ENCODE results near the gene GM2A. TPM values are rescaled to one million over a fixed set of nuclear protein-coding genes. Genes with fewer than 3 reads are reported as not detected.

GM2A gene
- total and polyA plus RNA-seq, 2 of the 13 experiments (the other 11 are each of a cell fraction or from before 2014, with no cell fraction given), result 14.6 to 29.6 TPM

DNA sequence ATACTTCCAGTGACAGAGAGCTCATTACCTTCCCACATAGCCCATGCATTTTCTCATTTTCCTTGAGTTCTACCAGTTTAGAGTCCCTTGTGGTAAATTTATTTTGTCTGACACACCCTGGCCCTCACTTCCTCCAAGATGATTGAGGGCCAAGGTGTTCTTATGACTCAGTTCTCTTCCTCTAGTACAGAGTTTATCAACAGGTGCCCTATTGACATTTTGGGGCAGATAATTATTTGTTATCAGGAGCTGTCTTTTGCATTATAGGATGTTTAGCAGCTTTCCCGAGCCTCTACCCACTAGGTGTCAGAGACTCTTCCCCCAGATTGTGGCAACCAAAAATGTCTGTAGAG lies 43.5 kb downstream of the GM2A start (continued):
- TF ChIP-seq, protein P1, sequence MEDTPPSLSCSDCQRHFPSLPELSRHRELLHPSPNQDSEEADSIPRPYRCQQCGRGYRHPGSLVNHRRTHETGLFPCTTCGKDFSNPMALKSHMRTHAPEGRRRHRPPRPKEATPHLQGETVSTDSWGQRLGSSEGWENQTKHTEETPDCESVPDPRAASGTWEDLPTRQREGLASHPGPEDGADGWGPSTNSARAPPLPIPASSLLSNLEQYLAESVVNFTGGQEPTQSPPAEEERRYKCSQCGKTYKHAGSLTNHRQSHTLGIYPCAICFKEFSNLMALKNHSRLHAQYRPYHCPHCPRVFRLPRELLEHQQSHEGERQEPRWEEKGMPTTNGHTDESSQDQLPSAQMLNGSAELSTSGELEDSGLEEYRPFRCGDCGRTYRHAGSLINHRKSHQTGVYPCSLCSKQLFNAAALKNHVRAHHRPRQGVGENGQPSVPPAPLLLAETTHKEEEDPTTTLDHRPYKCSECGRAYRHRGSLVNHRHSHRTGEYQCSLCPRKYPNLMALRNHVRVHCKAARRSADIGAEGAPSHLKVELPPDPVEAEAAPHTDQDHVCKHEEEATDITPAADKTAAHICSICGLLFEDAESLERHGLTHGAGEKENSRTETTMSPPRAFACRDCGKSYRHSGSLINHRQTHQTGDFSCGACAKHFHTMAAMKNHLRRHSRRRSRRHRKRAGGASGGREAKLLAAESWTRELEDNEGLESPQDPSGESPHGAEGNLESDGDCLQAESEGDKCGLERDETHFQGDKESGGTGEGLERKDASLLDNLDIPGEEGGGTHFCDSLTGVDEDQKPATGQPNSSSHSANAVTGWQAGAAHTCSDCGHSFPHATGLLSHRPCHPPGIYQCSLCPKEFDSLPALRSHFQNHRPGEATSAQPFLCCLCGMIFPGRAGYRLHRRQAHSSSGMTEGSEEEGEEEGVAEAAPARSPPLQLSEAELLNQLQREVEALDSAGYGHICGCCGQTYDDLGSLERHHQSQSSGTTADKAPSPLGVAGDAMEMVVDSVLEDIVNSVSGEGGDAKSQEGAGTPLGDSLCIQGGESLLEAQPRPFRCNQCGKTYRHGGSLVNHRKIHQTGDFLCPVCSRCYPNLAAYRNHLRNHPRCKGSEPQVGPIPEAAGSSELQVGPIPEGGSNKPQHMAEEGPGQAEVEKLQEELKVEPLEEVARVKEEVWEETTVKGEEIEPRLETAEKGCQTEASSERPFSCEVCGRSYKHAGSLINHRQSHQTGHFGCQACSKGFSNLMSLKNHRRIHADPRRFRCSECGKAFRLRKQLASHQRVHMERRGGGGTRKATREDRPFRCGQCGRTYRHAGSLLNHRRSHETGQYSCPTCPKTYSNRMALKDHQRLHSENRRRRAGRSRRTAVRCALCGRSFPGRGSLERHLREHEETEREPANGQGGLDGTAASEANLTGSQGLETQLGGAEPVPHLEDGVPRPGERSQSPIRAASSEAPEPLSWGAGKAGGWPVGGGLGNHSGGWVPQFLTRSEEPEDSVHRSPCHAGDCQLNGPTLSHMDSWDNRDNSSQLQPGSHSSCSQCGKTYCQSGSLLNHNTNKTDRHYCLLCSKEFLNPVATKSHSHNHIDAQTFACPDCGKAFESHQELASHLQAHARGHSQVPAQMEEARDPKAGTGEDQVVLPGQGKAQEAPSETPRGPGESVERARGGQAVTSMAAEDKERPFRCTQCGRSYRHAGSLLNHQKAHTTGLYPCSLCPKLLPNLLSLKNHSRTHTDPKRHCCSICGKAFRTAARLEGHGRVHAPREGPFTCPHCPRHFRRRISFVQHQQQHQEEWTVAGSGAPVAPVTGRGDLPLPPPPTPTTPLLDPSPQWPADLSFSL (CRISPR knock-in tag; IDR thresholded peaks at IDR 0.05), result no peak
- TF ChIP-seq ZNF607 (CRISPR knock-in tag; IDR thresholded peaks at IDR 0.05; ENCODE audit: borderline replicate concordance) (no peak), NR2F2 (IDR thresholded peaks at IDR 0.05; ENCODE audit: borderline replicate concordance, low read depth) (no peak)

DNA sequence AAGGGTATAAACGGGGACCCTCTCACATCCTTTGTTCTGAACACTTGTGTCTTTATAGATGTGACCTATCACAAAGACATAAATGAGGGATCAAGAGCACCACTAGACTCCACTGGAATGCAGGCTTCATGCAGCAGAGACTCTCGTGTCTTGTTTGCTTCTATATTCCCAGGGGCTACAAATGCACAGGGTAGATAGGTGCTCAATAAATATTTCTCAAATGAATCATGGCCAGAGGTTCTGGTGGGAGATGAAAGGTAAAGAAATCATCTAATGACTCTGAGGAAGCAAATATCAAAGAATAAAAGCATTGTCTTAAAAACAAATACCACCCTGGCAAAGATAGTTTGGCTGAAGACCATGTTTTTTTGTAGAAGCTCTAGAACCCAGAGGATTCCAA lies 44.0 kb downstream of the GM2A start:
- Histone ChIP-seq H3K9me3 (ENCODE audit: low read length) (no peaks in the 10 kb centered on the region), H3K4me3 (replicated peaks in 1 of 3; ENCODE audit: insufficient read depth in 1 of 3, low read depth in 2 of 3, low read length in 3 of 3) (no peak overlapping the region), H3K4me1 (ENCODE audit: insufficient read depth, low read length) (no peaks in the 10 kb centered on the region), H3K9ac (ENCODE audit: insufficient read depth, low read depth, low read length) (no peak overlapping the region), H4K20me1 (ENCODE audit: insufficient read depth, low read length) (no peaks in the 10 kb centered on the region), H3K36me3 (replicated peaks in 1 of 2; ENCODE audit: control insufficient read depth in 1 of 2, insufficient read depth in 2 of 2, low read length in 2 of 2) (no peaks in the 10 kb centered on the region), H3K27me3 (ENCODE audit: control insufficient read depth in 1 of 2, insufficient read depth in 2 of 2, low read length in 2 of 2) (0 out of 5 replicates have a peak, but pooled peaks cover 0 to 6% of the 10 kb centered on the region in 2 experiments), H3K27ac (ENCODE audit: extremely low read length, insufficient read depth, low read length) (no peak overlapping the region), H3K4me2 (ENCODE audit: low read depth, low read length) (no peak overlapping the region), H2AFZ (ENCODE audit: low read length) (no peak overlapping the region), H3K79me2 (ENCODE audit: insufficient read depth, low read length) (no peaks in the 10 kb centered on the region)
- ATAC-seq, result no peak
- intact Hi-C loops (cut with micrococcal nuclease; ENCODE audit: unreplicated experiment), result no loop called here
- no peak for FAIRE-seq
- DNase-seq (ENCODE audit: low spot score), result no peak
- in situ Hi-C loops (cut with HindIII; ENCODE audit: extremely low pct_ligation_motif_present, low pct_unique_long_range_greater_than_20kb), result no loop called here
- POLR2A ChIA-PET, result no interaction called here
- BruUV-seq (replicated peaks), result no TSS peak
- 0% methylated on average over 2 of the region's 2 CpGs for WGBS (ENCODE audit: low lambda C conversion rate)
- CTCF ChIA-PET (ENCODE audit: low intra/inter-chr PET ratio, low total read pairs), result no interaction called here
- TF ChIP-seq, protein P2, sequence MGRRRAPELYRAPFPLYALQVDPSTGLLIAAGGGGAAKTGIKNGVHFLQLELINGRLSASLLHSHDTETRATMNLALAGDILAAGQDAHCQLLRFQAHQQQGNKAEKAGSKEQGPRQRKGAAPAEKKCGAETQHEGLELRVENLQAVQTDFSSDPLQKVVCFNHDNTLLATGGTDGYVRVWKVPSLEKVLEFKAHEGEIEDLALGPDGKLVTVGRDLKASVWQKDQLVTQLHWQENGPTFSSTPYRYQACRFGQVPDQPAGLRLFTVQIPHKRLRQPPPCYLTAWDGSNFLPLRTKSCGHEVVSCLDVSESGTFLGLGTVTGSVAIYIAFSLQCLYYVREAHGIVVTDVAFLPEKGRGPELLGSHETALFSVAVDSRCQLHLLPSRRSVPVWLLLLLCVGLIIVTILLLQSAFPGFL (CRISPR knock-in tag; IDR thresholded peaks at IDR 0.05), result no peak
- TF ChIP-seq ZNF792 (CRISPR knock-in tag; IDR thresholded peaks at IDR 0.05) (no peak), ZNF782 (CRISPR knock-in tag; IDR thresholded peaks at IDR 0.05; ENCODE audit: borderline replicate concordance) (no peak), ZSCAN12 (CRISPR knock-in tag; IDR thresholded peaks at IDR 0.05) (no peak), SMAD1 (CRISPR knock-in tag; IDR thresholded peaks at IDR 0.05; ENCODE audit: borderline replicate concordance, low read depth) (no peak), HMGA1 (CRISPR knock-in tag; conservative IDR thresholded peaks at IDR 0.05) (no peak), GABPB1 (CRISPR knock-in tag; IDR thresholded peaks at IDR 0.05) (no peak)
- TF ChIP-seq, protein P3, sequence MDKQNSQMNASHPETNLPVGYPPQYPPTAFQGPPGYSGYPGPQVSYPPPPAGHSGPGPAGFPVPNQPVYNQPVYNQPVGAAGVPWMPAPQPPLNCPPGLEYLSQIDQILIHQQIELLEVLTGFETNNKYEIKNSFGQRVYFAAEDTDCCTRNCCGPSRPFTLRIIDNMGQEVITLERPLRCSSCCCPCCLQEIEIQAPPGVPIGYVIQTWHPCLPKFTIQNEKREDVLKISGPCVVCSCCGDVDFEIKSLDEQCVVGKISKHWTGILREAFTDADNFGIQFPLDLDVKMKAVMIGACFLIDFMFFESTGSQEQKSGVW (CRISPR knock-in tag; IDR thresholded peaks at IDR 0.05; ENCODE audit: borderline replicate concordance), result no peak
